K562 (cell line): Measurements from ENCODE around the gene AGAP1. TPM values are rescaled to one million over a fixed set of nuclear protein-coding genes. Genes with fewer than 3 reads are reported as not detected.

ENCODE experiments used
- ATAC-seq: fragments of 200-7000 bp; cut with Tn5 transposase; 3 replicates; pipeline ENCODE4 v1.9.1; 2020; ENCODE audit warnings: moderate library complexity
- BruUV-seq: library from RNA; stranded (reverse); fragments of 400-500 nt; replicated peaks from 2 replicates; lab custom pipeline; 2021; lab: Mats Ljungman, UMichigan
- CTCF ChIA-PET: fragments of 300-600 bp; formaldehyde crosslinking; extraction: SDS; loops from one replicate; lab custom pipeline; 2021; ENCODE audit warnings: low intra/inter-chr PET ratio; lab: Yijun Ruan, JAX
- POLR2A ChIA-PET: fragments of 300-600, 350-650 bp; sonication (Branson Sonifier 250); formaldehyde crosslinking; extraction: SDS; loops from one replicate; lab custom pipeline; 2021; ENCODE audit warnings: antibody characterized with exemption, inconsistent platforms; lab: Yijun Ruan, JAX
- DNase-seq, 4 experiments: peaks; one replicate each; pipeline versions ENCODE4 v3.0.0 to v3.0.0-alpha.2; 2011 to 2018; ENCODE audit warnings: low spot score in 3 of 4, mixed read lengths in 3 of 4; ENCODE audit errors: extremely low read depth in 1 of 4
- FAIRE-seq: peaks from 2 replicates; lab custom pipeline; 2011; peaks lifted over from hg19 to GRCh38; lab: Jason Lieb, UNC
- H2AFZ ChIP-seq: 2 replicates; pipeline ENCODE4 v1.6.0; 2011; ENCODE audit warnings: low read depth, low read length, control low read depth, inconsistent platforms
- H3K27ac ChIP-seq: fragments of 200-600 bp; 3 replicates; pipeline ENCODE4 v1.8.0; 2011; ENCODE audit warnings: low read depth, mild to moderate bottlenecking, control low read depth, inconsistent platforms, low read length, moderate library complexity, mixed read lengths; ENCODE audit errors: extremely low read depth
- H3K27me3 ChIP-seq, 2 experiments: fragments of 300-600 bp in 1 of 2; 2 replicates in 1 of 2; 3 replicates in 1 of 2; pipeline versions ENCODE4 v1.6.0 to v1.8.0; 2011; ENCODE audit warnings: inconsistent platforms in 2 of 2, low read length in 2 of 2, mild to moderate bottlenecking in 1 of 2, mixed read lengths in 1 of 2, moderate library complexity in 1 of 2; ENCODE audit not compliant: control insufficient read depth in 2 of 2, insufficient read depth in 2 of 2
- H3K36me3 ChIP-seq: fragments of 300-600 bp; 3 replicates; pipeline ENCODE4 v1.8.0; 2011; ENCODE audit warnings: mild to moderate bottlenecking, low read length, inconsistent platforms; ENCODE audit not compliant: control insufficient read depth, insufficient read depth
- H3K4me1 ChIP-seq, 2 experiments: fragments of 200-600 bp in 1 of 2; replicated peaks in 1 of 2; 2 replicates in 1 of 2; 3 replicates in 1 of 2; pipeline versions ENCODE4 v1.5.1 to v1.8.0; 2011; ENCODE audit warnings: inconsistent platforms in 2 of 2, low read length in 2 of 2, mild to moderate bottlenecking in 1 of 2, mixed read lengths in 1 of 2, moderate library complexity in 1 of 2; ENCODE audit not compliant: control insufficient read depth in 2 of 2, insufficient read depth in 2 of 2
- H3K4me2 ChIP-seq: 2 replicates; pipeline ENCODE4 v1.6.1; 2011; ENCODE audit warnings: low read length, control low read depth, inconsistent platforms, mixed read lengths; ENCODE audit not compliant: insufficient read depth
- H3K4me3 ChIP-seq: fragments of 200-600 bp; sonication (generic), shearing (Covaris generic); 2 replicates; pipeline ENCODE4 v1.5.1; 2016; ENCODE audit warnings: control low read depth, inconsistent platforms
- H3K79me2 ChIP-seq: fragments of 200-600 bp; 3 replicates; pipeline ENCODE4 v1.8.0; 2011; ENCODE audit warnings: low read length, inconsistent platforms; ENCODE audit not compliant: control insufficient read depth, insufficient read depth
- H3K9ac ChIP-seq, 2 experiments: 2 replicates each; pipeline versions ENCODE4 v1.6.0 to v1.6.1; 2011; ENCODE audit warnings: low read depth in 2 of 2, low read length in 2 of 2, control low read depth in 1 of 2, inconsistent platforms in 1 of 2, mild to moderate bottlenecking in 1 of 2, mixed read lengths in 1 of 2; ENCODE audit not compliant: insufficient read depth in 1 of 2
- H3K9me1 ChIP-seq: one replicate; pipeline ENCODE4 v1.6.0; 2011; ENCODE audit warnings: inconsistent platforms, mild to moderate bottlenecking, low read length, moderate library complexity; ENCODE audit not compliant: control insufficient read depth, insufficient read depth
- H3K9me3 ChIP-seq: replicated peaks from 2 replicates; pipeline ENCODE4 v1.5.1; 2011; ENCODE audit warnings: low read depth, low read length, inconsistent platforms; ENCODE audit not compliant: control insufficient read depth, insufficient read depth
- H4K20me1 ChIP-seq: replicated peaks from 2 replicates; pipeline ENCODE4 v1.6.1; 2011; ENCODE audit warnings: low read length, inconsistent platforms, mixed read lengths; ENCODE audit not compliant: control insufficient read depth, insufficient read depth
- CBFA2T2 ChIP-seq: fragments of 450-650 bp; conservative IDR thresholded peaks from 2 replicates; pipeline ENCODE4 v1.6.1; 2017; ENCODE audit warnings: mild to moderate bottlenecking
- CHD1 ChIP-seq: fragments of 200-600 bp; sonication (generic); IDR thresholded peaks from one replicate; pipeline ENCODE4 v1.6.1; 2012; ENCODE audit warnings: mild to moderate bottlenecking, moderate library complexity, low read length, inconsistent platforms
- DPF2 ChIP-seq: fragments of 450-650 bp; IDR thresholded peaks from 2 replicates; pipeline ENCODE4 v1.6.1; 2016
- E2F8 ChIP-seq: fragments of 450-650 bp; IDR thresholded peaks from 2 replicates; pipeline ENCODE4 v1.7.1; 2018; ENCODE audit warnings: mild to moderate bottlenecking, low read depth; ENCODE audit not compliant: partially characterized antibody
- ELF4 ChIP-seq: fragments of 450-650 bp; formaldehyde crosslinking; IDR thresholded peaks from 2 replicates; pipeline ENCODE4 v1.4.0; 2022; ENCODE audit warnings: missing genetic modification characterization
- LEF1 ChIP-seq: fragments of 450-650 bp; IDR thresholded peaks from 2 replicates; pipeline ENCODE4 v1.6.1; 2016; ENCODE audit warnings: mild to moderate bottlenecking
- POU5F1 ChIP-seq: fragments of 150-350 bp; IDR thresholded peaks from 2 replicates; pipeline ENCODE4 v1.6.1; 2014; ENCODE audit warnings: borderline replicate concordance, low read length, low read depth, mild to moderate bottlenecking; ENCODE audit not compliant: partially characterized antibody
- ZBTB1 ChIP-seq: sonication (generic); formaldehyde crosslinking; IDR thresholded peaks from 2 replicates; pipeline ENCODE4 v1.8.1; 2023; ENCODE audit warnings: missing genetic modification reagents, low read depth, mild to moderate bottlenecking, borderline replicate concordance
- ZHX1 ChIP-seq: fragments of 150-350 bp; conservative IDR thresholded peaks from 2 replicates; pipeline ENCODE4 v1.6.1; 2014; ENCODE audit warnings: low read length
- ZKSCAN8 ChIP-seq: fragments of 200-800 bp; sonication (Bioruptor generic); IDR thresholded peaks from 2 replicates; pipeline ENCODE4 v1.6.1; 2016; ENCODE audit warnings: missing genetic modification characterization, missing compliant biosample characterization
- WGBS: fragments of 100-300 bp; shearing (Covaris generic); methylation state at CpG from one replicate; pipeline ENCODE4 v1.1.6; 2016; ENCODE audit warnings: low coverage, mixed read lengths; ENCODE audit not compliant: insufficient coverage; ENCODE audit errors: missing lambda C conversion rate; 5-methylcytosine and 5-hydroxymethylcytosine counted together
- in situ Hi-C: fragments of 300-500 bp; cut with MboI; formaldehyde crosslinking; loops from 4 replicates; pipeline ENCODE4 v1.15.0; 2018; ENCODE audit warnings: inconsistent platforms, mixed read lengths
- intact Hi-C: fragments of 100-400 bp; cut with micrococcal nuclease; formaldehyde crosslinking; loops from 2 replicates; pipeline ENCODE4 v1.14.2; 2022
- polyA plus RNA-seq, 8 experiments: library from polyadenylated mRNA; depleted of rRNA in 4 of 8; stranded (reverse) in 5 of 8; unstranded in 3 of 8; fragments of >200 nt; fragmentation: Nextera tagmentation in 2 of 8; fragmentation: Illumina TruSeq in 1 of 8; extraction: Ambion mirVana in 2 of 8; extraction: Trizol in 1 of 8; gene quantifications; 2 replicates each; pipeline versions ENCODE4 v1.2.1 to v1.2.3, GENCODE V29; 2011 to 2014; ENCODE audit warnings: inconsistent platforms in 1 of 8, missing spikeins in 1 of 8
- total RNA-seq, 7 experiments: library from RNA; depleted of rRNA in 6 of 7; stranded (reverse); fragments of >200 nt in 6 of 7; fragmentation: Illumina TruSeq in 2 of 7; extraction: Trizol in 2 of 7; gene quantifications; 2 replicates each; pipeline versions ENCODE4 v1.2.1 to v1.2.3, GENCODE V29; 2011 to 2021; ENCODE audit warnings: low replicate concordance in 1 of 7

The AGAP1 gene
- total and polyA plus RNA-seq, 9 of the 15 experiments (the other 6 are each of a cell fraction or from before 2014, with no cell fraction given) = 1.3 to 24.0 (median 10.6) TPM

DNA sequence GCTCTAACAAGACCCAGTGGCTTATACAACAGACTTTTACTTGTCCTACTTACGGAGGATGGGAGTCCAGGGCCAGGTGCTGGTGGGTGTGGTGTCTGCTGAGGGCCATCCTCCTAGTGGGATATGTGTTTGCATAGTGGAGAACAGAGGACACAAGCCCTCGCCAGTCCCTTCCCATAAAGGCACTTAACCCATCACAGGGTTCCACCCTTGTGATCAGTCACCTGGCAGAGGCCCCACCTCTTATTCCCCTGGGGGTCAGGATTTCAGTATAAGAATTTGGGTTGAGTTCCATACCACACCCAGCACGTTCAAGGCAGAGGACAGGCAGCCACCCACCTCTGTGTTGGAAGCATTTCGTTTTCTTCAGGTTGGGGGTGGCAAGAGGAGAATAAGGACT, 259.0 kb downstream of the AGAP1 start:
- Histone ChIP-seq H3K9ac (no peak overlapping the region), H3K4me1 (no peaks in the 10 kb centered on the region), H3K27ac (no peak overlapping the region), H3K9me3 (no peaks in the 10 kb centered on the region), H3K4me3 (no peak overlapping the region), H3K36me3 (peaks cover 15% of the 10 kb centered on the region; the same call in 1 of the 3 replicates), H3K27me3 (no peaks in the 10 kb centered on the region), H3K4me2 (no peak overlapping the region), H3K79me2 (no peaks in the 10 kb centered on the region), H2AFZ (no peak overlapping the region), H3K9me1 (no peaks in the 10 kb centered on the region), H4K20me1 (peaks cover 4% of the 10 kb centered on the region; the same call in 1 of the 2 replicates)
- in situ Hi-C loops (no loop called here), intact Hi-C loops (no loop called here)
- FAIRE-seq (no peak), DNase-seq (no peak), ATAC-seq (no peak)
- CTCF ChIA-PET = interaction anchor here (0.6 kb wide), 1 partner anchor 301 kb away, joined by 3 read pairs; no protein-coding TSS in a partner anchor
- TF ChIP-seq ZHX1 (no peak), ZBTB1 (no peak), ELF4 (no peak), CBFA2T2 (no peak), DPF2 (no peak), E2F8 (no peak), LEF1 (no peak), ZKSCAN8 (CRISPR knock-in tag) (no peak), CHD1 (no peak), POU5F1 (no peak)
- POLR2A ChIA-PET = no interaction called here
- 83% methylated on average over 2 of the region's 4 CpGs for WGBS
- BruUV-seq = no TSS peak
